Ramos (cell line): ENCODE measurements around the gene CNOT4.

Source experiments
- in situ Hi-C: fragments of 300-500 bp; cut with MboI; formaldehyde crosslinking; loops from one replicate; pipeline ENCODE4 v1.14.3; 2022; ENCODE audit warnings: low sequenced_read_pairs; ENCODE audit not compliant: unreplicated experiment

CNOT4 gene

GRCh38 chr7:135407884-135408283, 102.0 kb downstream of the CNOT4 start:
- in situ Hi-C loops = no loop called here

- in situ Hi-C loops = no loop called here
Measured at GRCh38 chr7:135406918-135407317, 103.0 kb downstream of the CNOT4 start.

GRCh38 chr7:135405969-135406368, 103.9 kb downstream of the CNOT4 start:
- in situ Hi-C loops = no loop called here

- in situ Hi-C loops = no loop called here
Measured at GRCh38 chr7:135403302-135403701, 106.6 kb downstream of the CNOT4 start.

GRCh38 chr7:135397689-135398088, 112.2 kb downstream of the CNOT4 start:
- in situ Hi-C loops = no loop called here

GRCh38 chr7:135392701-135393100, 117.2 kb downstream of the CNOT4 start:
- in situ Hi-C loops = no loop called here

GRCh38 chr7:135391514-135391913, 118.4 kb downstream of the CNOT4 start:
- in situ Hi-C loops = no loop called here

GRCh38 chr7:135390829-135391228, 119.1 kb downstream of the CNOT4 start:
- in situ Hi-C loops = no loop called here

- in situ Hi-C loops = no loop called here
Measured at GRCh38 chr7:135389971-135390370, 119.9 kb downstream of the CNOT4 start.

- in situ Hi-C loops = no loop called here
Measured at GRCh38 chr7:135388616-135389015, 121.3 kb downstream of the CNOT4 start.

- in situ Hi-C loops = no loop called here
Measured at GRCh38 chr7:135386776-135387175, 123.1 kb downstream of the CNOT4 start.

GRCh38 chr7:135386181-135386580, 123.7 kb downstream of the CNOT4 start:
- in situ Hi-C loops = no loop called here

GRCh38 chr7:135385209-135385608, 124.7 kb downstream of the CNOT4 start:
- in situ Hi-C loops = no loop called here

GRCh38 chr7:135383525-135384175, 126.3 kb downstream of the CNOT4 start:
- in situ Hi-C loops = no loop called here

GRCh38 chr7:135382173-135382572, 127.7 kb downstream of the CNOT4 start:
- in situ Hi-C loops = no loop called here

- in situ Hi-C loops = no loop called here
Measured at GRCh38 chr7:135381369-135381768, 128.5 kb downstream of the CNOT4 start.

GRCh38 chr7:135380351-135380750, 129.6 kb downstream of the CNOT4 start:
- in situ Hi-C loops = no loop called here

GRCh38 chr7:135377171-135377570, 132.7 kb downstream of the CNOT4 start:
- in situ Hi-C loops = no loop called here

GRCh38 chr7:135375908-135376699, 133.8 kb downstream of the CNOT4 start:
- in situ Hi-C loops = no loop called here

GRCh38 chr7:135374736-135375135, 135.2 kb downstream of the CNOT4 start:
- in situ Hi-C loops = no loop called here

- in situ Hi-C loops = no loop called here
Measured at GRCh38 chr7:135372222-135372621, 137.7 kb downstream of the CNOT4 start.

GRCh38 chr7:135370656-135371055, 139.2 kb downstream of the CNOT4 start:
- in situ Hi-C loops = no loop called here
